MM.1S (cell line): ENCODE data around the gene DUSP3.

Source experiments
- EZH2 ChIP-seq: fragments of 300-600 bp; sonication (generic); optimal IDR thresholded peaks from 2 replicates; pipeline ENCODE3; 2017; ENCODE audit warnings: low read depth, mild to moderate bottlenecking, antibody characterized with exemption, low read length, mixed read lengths
- EZH2phosphoT487 ChIP-seq: fragments of 300-600 bp; sonication (generic); IDR thresholded peaks from 2 replicates; pipeline ENCODE4 v1.6.1; 2018; ENCODE audit warnings: antibody characterized with exemption, low read length
- TF ChIP-seq, protein P1 (sequence below): fragments of 300-600 bp; sonication (generic); IDR thresholded peaks from 2 replicates; pipeline ENCODE4 v1.5.1; 2016; ENCODE audit warnings: antibody characterized with exemption, low read length, mixed read lengths

- TF ChIP-seq, protein P1, sequence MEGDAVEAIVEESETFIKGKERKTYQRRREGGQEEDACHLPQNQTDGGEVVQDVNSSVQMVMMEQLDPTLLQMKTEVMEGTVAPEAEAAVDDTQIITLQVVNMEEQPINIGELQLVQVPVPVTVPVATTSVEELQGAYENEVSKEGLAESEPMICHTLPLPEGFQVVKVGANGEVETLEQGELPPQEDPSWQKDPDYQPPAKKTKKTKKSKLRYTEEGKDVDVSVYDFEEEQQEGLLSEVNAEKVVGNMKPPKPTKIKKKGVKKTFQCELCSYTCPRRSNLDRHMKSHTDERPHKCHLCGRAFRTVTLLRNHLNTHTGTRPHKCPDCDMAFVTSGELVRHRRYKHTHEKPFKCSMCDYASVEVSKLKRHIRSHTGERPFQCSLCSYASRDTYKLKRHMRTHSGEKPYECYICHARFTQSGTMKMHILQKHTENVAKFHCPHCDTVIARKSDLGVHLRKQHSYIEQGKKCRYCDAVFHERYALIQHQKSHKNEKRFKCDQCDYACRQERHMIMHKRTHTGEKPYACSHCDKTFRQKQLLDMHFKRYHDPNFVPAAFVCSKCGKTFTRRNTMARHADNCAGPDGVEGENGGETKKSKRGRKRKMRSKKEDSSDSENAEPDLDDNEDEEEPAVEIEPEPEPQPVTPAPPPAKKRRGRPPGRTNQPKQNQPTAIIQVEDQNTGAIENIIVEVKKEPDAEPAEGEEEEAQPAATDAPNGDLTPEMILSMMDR, result no peak
- TF ChIP-seq EZH2phosphoT487 (no peak), EZH2 (no peak)
Measured at GRCh38 chr17:43722269-43722619, 56.5 kb downstream of the DUSP3 start.
